Fibroblast of skin of left quadriceps (primary cell): ENCODE measurements around the gene BIRC3.
"Not testable (repeated sequence)": the region's sequence is repeated elsewhere in the genome, so short reads cannot be mapped to it uniquely, and the experiment has no call there.

ENCODE experiments used
- DNase-seq, 2 experiments: peaks; one replicate each; pipeline ENCODE4 v3.0.0-alpha.2; 2013; ENCODE audit warnings: low read depth in 2 of 2

BIRC3 gene

GRCh38 chr11:102323542-102324251 lies 6.4 kb downstream of the BIRC3 start:
- peak; percentile 71 to 75 for DNase-seq

- DNase-seq = no peak
Measured at GRCh38 chr11:102325088-102325487, 7.8 kb downstream of the BIRC3 start.

GRCh38 chr11:102328748-102329147 lies 11.5 kb downstream of the BIRC3 start:
- no peak for DNase-seq

GRCh38 chr11:102330231-102330630 lies 12.9 kb downstream of the BIRC3 start:
- no peak for DNase-seq

GRCh38 chr11:102331341-102331740 lies 14.1 kb downstream of the BIRC3 start:
- no peak for DNase-seq

GRCh38 chr11:102332611-102332994 lies 15.3 kb downstream of the BIRC3 start:
- no peak for DNase-seq

GRCh38 chr11:102338479-102339010 lies 21.3 kb downstream of the BIRC3 start:
- DNase-seq = no peak

GRCh38 chr11:102341311-102341710 lies 24.0 kb downstream of the BIRC3 start:
- not testable (repeated sequence) for DNase-seq

- DNase-seq = peak; percentile 71 to 72
Measured at GRCh38 chr11:102341844-102342318, 24.6 kb downstream of the BIRC3 start.

GRCh38 chr11:102343809-102344208 lies 26.5 kb downstream of the BIRC3 start:
- DNase-seq = peak; percentile 70

GRCh38 chr11:102345904-102346303 lies 28.6 kb downstream of the BIRC3 start:
- peak in 1 of 2 experiments; percentile 48 for DNase-seq

- no peak for DNase-seq
Measured at GRCh38 chr11:102346456-102346747, 29.1 kb downstream of the BIRC3 start.

GRCh38 chr11:102346748-102347461 lies 29.6 kb downstream of the BIRC3 start, which contains the start of gene BIRC2:
Gene BIRC2 (plus strand): TSS chr11:102347214. CDS start chr11:102349855, 2,641 bp downstream.
- DNase-seq = peak; percentile 85 to 87

GRCh38 chr11:102347462-102348370 lies 30.4 kb downstream of the BIRC3 start:
- DNase-seq = no peak

- DNase-seq = no peak
Measured at GRCh38 chr11:102357116-102357515, 39.8 kb downstream of the BIRC3 start.

- DNase-seq = no peak
Measured at GRCh38 chr11:102359372-102359771, 42.1 kb downstream of the BIRC3 start.

GRCh38 chr11:102360681-102361080 lies 43.4 kb downstream of the BIRC3 start:
- DNase-seq = no peak

GRCh38 chr11:102361086-102362031 lies 44.1 kb downstream of the BIRC3 start:
- DNase-seq = peak; percentile 44 to 46

GRCh38 chr11:102364991-102365390 lies 47.7 kb downstream of the BIRC3 start:
- no peak for DNase-seq

GRCh38 chr11:102367364-102367763 lies 50.1 kb downstream of the BIRC3 start:
- DNase-seq = no peak

- no peak for DNase-seq
Measured at GRCh38 chr11:102368472-102368871, 51.2 kb downstream of the BIRC3 start.
